Pancreas (tissue), 10 donors: Measurements from ENCODE around the gene TMEM267. TPM values are rescaled to one million over a fixed set of nuclear protein-coding genes. Genes with fewer than 3 reads are reported as not detected.

Experiments
- ATAC-seq, 4 donors: fragments of 200-7000 bp; cut with Tn5 transposase; one replicate each; pipeline versions ENCODE4 v1.8.0 to v1.9.1; 2020; ENCODE audit warnings: mild to moderate bottlenecking in 4 of 4, moderate library complexity in 4 of 4
- DNase-seq, 6 donors: peaks; one replicate each; pipeline ENCODE4 v3.0.0-alpha.2; 2020
- FAIRE-seq: peaks from 2 replicates; lab custom pipeline; 2012; peaks lifted over from hg19 to GRCh38; lab: Jason Lieb, UNC
- H3K27ac ChIP-seq, 4 donors: fragments of 200-600 bp; sonication (generic); 1 replicate in 3 of 4; 2 replicates in 1 of 4; pipeline versions ENCODE4 v1.5.0 to v1.8.0; 2020
- H3K27me3 ChIP-seq, 4 donors: fragments of 200-600 bp; one replicate each; pipeline ENCODE4 v1.8.0; 2021
- H3K36me3 ChIP-seq, 3 donors: fragments of 200-600 bp; sonication (generic) in 1 of 3; one replicate each; pipeline versions ENCODE4 v1.5.0 to v1.8.0; 2020 to 2021
- H3K4me1 ChIP-seq, 3 donors: fragments of 200-600 bp; one replicate each; pipeline ENCODE4 v1.8.0; 2021
- H3K4me3 ChIP-seq, 4 donors: fragments of 200-600 bp; sonication (generic) in 2 of 4; one replicate each; pipeline versions ENCODE4 v1.5.0 to v1.8.0; 2020 to 2021
- H3K9me3 ChIP-seq, 4 donors: fragments of 200-600 bp; one replicate each; pipeline ENCODE4 v1.8.0; 2021
- CTCF ChIP-seq, 4 donors: fragments of 200-600 bp; sonication (generic) in 3 of 4; IDR thresholded peaks; one replicate each; pipeline versions ENCODE4 v1.5.0 to v1.8.0; 2021; ENCODE audit warnings: antibody characterized with exemption in 4 of 4
- WGBS, 2 donors: extraction: QIAGEN DNeasy Blood & Tissue Kit; methylation state at CpG; one replicate each; pipeline ENCODE4 v1.1.7; 2013; 5-methylcytosine and 5-hydroxymethylcytosine counted together
- intact Hi-C, 3 donors: fragments of 100-400 bp; cut with DNase I; formaldehyde crosslinking; loops; one replicate each; pipeline versions ENCODE4 v1.11.1 to v1.14.2; 2022
- polyA plus RNA-seq, 2 donors: library from polyadenylated mRNA; stranded (reverse); fragments of 200-250 nt; gene quantifications; one replicate each; pipeline ENCODE4 v1.2.3, GENCODE V29; 2013
- total RNA-seq, 6 donors: library from RNA; stranded (reverse); fragmentation: NEBNext Ultra II Directional in 4 of 6; extraction: Animal tissue kit (Norgen Biotek cat#: 25700) in 4 of 6; gene quantifications; one replicate each; pipeline versions ENCODE4 v1.2.1 to v1.2.4, GENCODE V29; 2021 to 2023
- donor health status: healthy with polysubstance abuse.
- donor health status: DM: no; HTN: no; CAD: no; lungs with moderate emphysema.
- donor health status: DM: no; HTN: no; CAD: no.
- donor health status: control.
- donor health status: control.
- donor health status: Bipolar disorder and iron deficiency.
- donor health status: DM: yes; HTN: yes; CAD: no.
- donor health status: DM: no; HTN: no; CAD: no.
- donor health status: DM: no; HTN: no; CAD: no.
- donor health status: DM: yes; HTN: yes; CAD: no.

TMEM267 gene
- total and polyA plus RNA-seq, 8 donors = 3.5 to 8.4 (median 5.2) TPM

- no peak for FAIRE-seq
Observed at GRCh38 chr5:43498581-43498980, 14.9 kb upstream of the TMEM267 start.

GRCh38 chr5:43497311-43498104 lies 13.8 kb upstream of the TMEM267 start:
- no peaks in the 10 kb centered on the region for H3K4me1 ChIP-seq
- H3K27ac ChIP-seq = no peak overlapping the region
- peak overlapping the region in 2 of 4 donors; percentile 18 for H3K4me3 ChIP-seq
- intact Hi-C loops = no loop called here
- FAIRE-seq (no peak), DNase-seq (no peak), ATAC-seq (peak; percentile 77 to 96 (median 86))
- TF ChIP-seq CTCF (IDR thresholded peaks at IDR 0.05) = no peak
- 45 to 51% methylated on average over 5 of the region's 5 CpGs for WGBS, 2 donors
- no peaks in the 10 kb centered on the region for H3K27me3 ChIP-seq
- H3K9me3 ChIP-seq = no peaks in the 10 kb centered on the region
- no peaks in the 10 kb centered on the region for H3K36me3 ChIP-seq

More at GRCh38 chr5:43498581-43498980, 14.9 kb upstream of the TMEM267 start:
- Histone ChIP-seq H3K9me3 (no peaks in the 10 kb centered on the region), H3K4me3 (no peak overlapping the region), H3K27me3 (no peaks in the 10 kb centered on the region), H3K36me3 (no peaks in the 10 kb centered on the region), H3K4me1 (no peaks in the 10 kb centered on the region), H3K27ac (no peak overlapping the region)
- 69 to 87% methylated on average over 2 of the region's 2 CpGs for WGBS, 2 donors
- intact Hi-C loops = no loop called here
- DNase-seq = no peak
- TF ChIP-seq CTCF (IDR thresholded peaks at IDR 0.05) = no peak
- no peak for ATAC-seq

- H3K27ac ChIP-seq = no peak overlapping the region
- no peaks in the 10 kb centered on the region for H3K27me3 ChIP-seq
- H3K4me3 ChIP-seq = no peak overlapping the region
- ATAC-seq (no peak), FAIRE-seq (no peak), DNase-seq (no peak)
- H3K4me1 ChIP-seq = no peaks in the 10 kb centered on the region
- no peaks in the 10 kb centered on the region for H3K9me3 ChIP-seq
- no peaks in the 10 kb centered on the region for H3K36me3 ChIP-seq
- TF ChIP-seq CTCF (IDR thresholded peaks at IDR 0.05) = no peak
- 97 to 100% methylated on average over 1 of the region's 1 CpG for WGBS, 2 donors
- intact Hi-C loops = no loop called here
Observed at GRCh38 chr5:43491326-43491725, 7.7 kb upstream of the TMEM267 start.

GRCh38 chr5:43486353-43486752 lies 2.7 kb upstream of the TMEM267 start:
- peaks cover 0 to 11% (median 0%) of the 10 kb centered on the region in 3 donors for H3K4me1 ChIP-seq

More at GRCh38 chr5:43486353-43486752, 2.7 kb upstream of the TMEM267 start:
- Histone ChIP-seq H3K4me3 (no peak overlapping the region), H3K36me3 (no peaks in the 10 kb centered on the region), H3K9me3 (no peaks in the 10 kb centered on the region), H3K27ac (no peak overlapping the region), H3K27me3 (no peaks in the 10 kb centered on the region)
- FAIRE-seq = no peak
- WGBS, 2 donors = 64 to 72% methylated on average over 3 of the region's 3 CpGs
- intact Hi-C loops = no loop called here
- no peak for TF ChIP-seq CTCF (IDR thresholded peaks at IDR 0.05)
- no peak for DNase-seq
- no peak for ATAC-seq
